Measurements from ENCODE around the gene MGAT5B. TPM values are rescaled to one million over a fixed set of nuclear protein-coding genes. Genes with fewer than 3 reads are reported as not detected.

MGAT5B gene
- total RNA-seq, 1 experiment from 2014 or later = 4.9 TPM

- DNase-seq (no peak), ATAC-seq (no peak)
- H2AFZ ChIP-seq (ENCODE audit: low read length) = no peak overlapping the region
- H3K9ac ChIP-seq (ENCODE audit: low read length) = no peak overlapping the region
- TF ChIP-seq, protein P1, sequence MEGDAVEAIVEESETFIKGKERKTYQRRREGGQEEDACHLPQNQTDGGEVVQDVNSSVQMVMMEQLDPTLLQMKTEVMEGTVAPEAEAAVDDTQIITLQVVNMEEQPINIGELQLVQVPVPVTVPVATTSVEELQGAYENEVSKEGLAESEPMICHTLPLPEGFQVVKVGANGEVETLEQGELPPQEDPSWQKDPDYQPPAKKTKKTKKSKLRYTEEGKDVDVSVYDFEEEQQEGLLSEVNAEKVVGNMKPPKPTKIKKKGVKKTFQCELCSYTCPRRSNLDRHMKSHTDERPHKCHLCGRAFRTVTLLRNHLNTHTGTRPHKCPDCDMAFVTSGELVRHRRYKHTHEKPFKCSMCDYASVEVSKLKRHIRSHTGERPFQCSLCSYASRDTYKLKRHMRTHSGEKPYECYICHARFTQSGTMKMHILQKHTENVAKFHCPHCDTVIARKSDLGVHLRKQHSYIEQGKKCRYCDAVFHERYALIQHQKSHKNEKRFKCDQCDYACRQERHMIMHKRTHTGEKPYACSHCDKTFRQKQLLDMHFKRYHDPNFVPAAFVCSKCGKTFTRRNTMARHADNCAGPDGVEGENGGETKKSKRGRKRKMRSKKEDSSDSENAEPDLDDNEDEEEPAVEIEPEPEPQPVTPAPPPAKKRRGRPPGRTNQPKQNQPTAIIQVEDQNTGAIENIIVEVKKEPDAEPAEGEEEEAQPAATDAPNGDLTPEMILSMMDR (conservative IDR thresholded peaks at IDR 0.05; ENCODE audit: low read depth, low read length) = no peak
- H3K4me2 ChIP-seq (ENCODE audit: low read length) = no peak overlapping the region
- no peaks in the 10 kb centered on the region for H3F3A ChIP-seq (ENCODE audit: low read length, unreplicated experiment)
- no peaks in the 10 kb centered on the region for H3K27me3 ChIP-seq (ENCODE audit: low read length)
- ChIA-PET CTCF (no interaction called here), POLR2A (ENCODE audit: unreplicated experiment) (interaction anchor here (0.6 kb wide), 1 partner anchor 83 kb away, joined by 4 read pairs; no protein-coding TSS in a partner anchor)
- H3K79me2 ChIP-seq (ENCODE audit: low read length) = no peaks in the 10 kb centered on the region
- H3K4me3 ChIP-seq (ENCODE audit: low read length) = no peak overlapping the region
- H3K4me1 ChIP-seq (ENCODE audit: insufficient read depth, low read length) = no peaks in the 10 kb centered on the region
- no peak overlapping the region for H3K27ac ChIP-seq (ENCODE audit: low read length)
- no peaks in the 10 kb centered on the region for H4K20me1 ChIP-seq (ENCODE audit: low read length)
- no peaks in the 10 kb centered on the region for H3K9me3 ChIP-seq (ENCODE audit: low read length)
- H3K9me2 ChIP-seq (replicated peaks; ENCODE audit: low read length) = no peaks in the 10 kb centered on the region
- H3K36me3 ChIP-seq (ENCODE audit: low read depth, low read length) = no peaks in the 10 kb centered on the region
- BruUV-seq (replicated peaks) = no TSS peak
- intact Hi-C loops (cut with micrococcal nuclease) = no loop called here
These were observed 49.6 kb downstream of the MGAT5B start for GRCh38 chr17:76917829-76918228.

GRCh38 chr17:76918811-76919210, 50.6 kb downstream of the MGAT5B start:
- no peak for ATAC-seq
- no TSS peak for BruUV-seq (replicated peaks)

DNA sequence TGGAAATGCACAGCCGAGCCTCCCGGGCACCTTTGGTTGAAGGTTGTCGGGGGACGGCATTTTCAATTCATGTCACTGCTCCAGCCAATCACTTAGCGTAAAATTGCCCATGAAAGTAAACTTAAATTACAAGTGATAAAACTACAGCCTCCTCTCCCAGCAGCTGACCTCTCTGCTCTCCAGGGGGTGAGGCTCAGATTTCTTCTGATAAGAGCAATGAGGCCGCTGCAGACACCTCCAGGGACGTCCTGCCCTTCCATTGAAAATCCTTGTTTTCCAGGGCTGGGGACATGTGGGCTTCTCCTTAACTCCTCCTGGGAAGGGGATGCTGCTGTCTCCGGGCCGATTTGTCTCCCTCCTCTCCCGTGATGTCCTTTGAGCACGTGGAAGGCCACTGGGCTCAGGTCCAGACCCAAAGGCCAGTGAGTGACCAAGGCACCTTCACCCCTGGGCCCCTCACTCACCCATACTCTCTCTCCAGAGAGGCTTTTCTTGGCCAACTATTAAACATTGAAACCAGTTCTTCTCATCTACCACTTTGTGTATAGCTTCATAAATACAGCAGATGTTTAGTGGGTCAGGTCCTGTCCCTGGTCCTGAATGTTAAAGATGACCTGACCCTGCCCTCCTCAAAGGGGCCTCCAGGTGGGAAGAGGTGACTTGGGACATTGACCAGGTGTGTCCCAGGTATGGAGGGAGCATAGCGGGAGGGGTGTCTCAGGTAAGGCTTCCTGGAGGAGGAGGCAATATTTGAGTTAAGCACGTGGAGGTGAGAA, 52.3 kb downstream of the MGAT5B start:
- Histone ChIP-seq H3K4me1 (ENCODE audit: insufficient read depth, low read length) (no peaks in the 10 kb centered on the region), H3K27ac (ENCODE audit: low read length) (no peak overlapping the region), H3K9me2 (replicated peaks; ENCODE audit: low read length) (no peaks in the 10 kb centered on the region), H3K4me2 (ENCODE audit: low read length) (no peak overlapping the region), H4K20me1 (ENCODE audit: low read length) (no peaks in the 10 kb centered on the region), H3K27me3 (ENCODE audit: low read length) (no peaks in the 10 kb centered on the region), H3K9me3 (ENCODE audit: low read length) (no peaks in the 10 kb centered on the region), H2AFZ (ENCODE audit: low read length) (no peak overlapping the region), H3K4me3 (ENCODE audit: low read length) (no peak overlapping the region), H3K79me2 (ENCODE audit: low read length) (no peaks in the 10 kb centered on the region), H3F3A (ENCODE audit: low read length, unreplicated experiment) (no peaks in the 10 kb centered on the region), H3K36me3 (ENCODE audit: low read depth, low read length) (no peaks in the 10 kb centered on the region), H3K9ac (ENCODE audit: low read length) (no peak overlapping the region)
- TF ChIP-seq, protein P1 (conservative IDR thresholded peaks at IDR 0.05; ENCODE audit: low read depth, low read length) = no peak
- TF ChIP-seq EZH2phosphoT487 (IDR thresholded peaks at IDR 0.05; ENCODE audit: borderline replicate concordance, low read length) = no peak
- no peak for TF ChIP-seq EZH2 (IDR thresholded peaks at IDR 0.05; ENCODE audit: low read length, unreplicated experiment)
- CTCF ChIA-PET = no interaction called here
- no TSS peak for BruUV-seq (replicated peaks)
- ATAC-seq (no peak), DNase-seq (no peak)
- POLR2A ChIA-PET (ENCODE audit: unreplicated experiment) = no interaction called here
- intact Hi-C loops (cut with micrococcal nuclease) = no loop called here

More at GRCh38 chr17:76918811-76919210, 50.6 kb downstream of the MGAT5B start:
- no peaks in the 10 kb centered on the region for H3K27me3 ChIP-seq (ENCODE audit: low read length)
- TF ChIP-seq EZH2phosphoT487 (IDR thresholded peaks at IDR 0.05; ENCODE audit: borderline replicate concordance, low read length) (no peak), EZH2 (IDR thresholded peaks at IDR 0.05; ENCODE audit: low read length, unreplicated experiment) (no peak)
- TF ChIP-seq, protein P1 (conservative IDR thresholded peaks at IDR 0.05; ENCODE audit: low read depth, low read length) = no peak
- no peaks in the 10 kb centered on the region for H3K36me3 ChIP-seq (ENCODE audit: low read depth, low read length)
- no peaks in the 10 kb centered on the region for H3K4me1 ChIP-seq (ENCODE audit: insufficient read depth, low read length)
- no peaks in the 10 kb centered on the region for H3K79me2 ChIP-seq (ENCODE audit: low read length)
- CTCF ChIA-PET = no interaction called here
- no peak overlapping the region for H3K4me3 ChIP-seq (ENCODE audit: low read length)
- POLR2A ChIA-PET (ENCODE audit: unreplicated experiment) = no interaction called here
- no peak overlapping the region for H3K27ac ChIP-seq (ENCODE audit: low read length)
- H3K4me2 ChIP-seq (ENCODE audit: low read length) = no peak overlapping the region
- H2AFZ ChIP-seq (ENCODE audit: low read length) = no peak overlapping the region
- H3F3A ChIP-seq (ENCODE audit: low read length, unreplicated experiment) = no peaks in the 10 kb centered on the region
- DNase-seq = no peak
- H3K9me3 ChIP-seq (ENCODE audit: low read length) = no peaks in the 10 kb centered on the region
- no peak overlapping the region for H3K9ac ChIP-seq (ENCODE audit: low read length)
- no peaks in the 10 kb centered on the region for H3K9me2 ChIP-seq (replicated peaks; ENCODE audit: low read length)
- intact Hi-C loops (cut with micrococcal nuclease) = no loop called here
- no peaks in the 10 kb centered on the region for H4K20me1 ChIP-seq (ENCODE audit: low read length)
